Endothelial cell of umbilical vein (primary cell): Measurements from ENCODE around the gene STRIP2.

Experiments
- CTCF ChIP-seq, 2 donors: IDR thresholded peaks; 1 replicate in 1 of 2; 2 replicates in 1 of 2; pipeline ENCODE4 v1.5.1; 2011; ENCODE audit warnings: low read length in 2 of 2, mild to moderate bottlenecking in 2 of 2, moderate library complexity in 2 of 2, control low read depth in 1 of 2, inconsistent platforms in 1 of 2, low read depth in 1 of 2; ENCODE audit not compliant: insufficient read depth in 1 of 2; ENCODE audit errors: extremely low read depth in 1 of 2
- EZH2 ChIP-seq: IDR thresholded peaks from 2 replicates; pipeline ENCODE4 v1.6.1; 2012; ENCODE audit warnings: borderline replicate concordance, low read depth, mild to moderate bottlenecking, moderate library complexity, low read length, inconsistent platforms; ENCODE audit not compliant: severe bottlenecking
- FOS ChIP-seq: IDR thresholded peaks from 2 replicates; pipeline ENCODE4 v1.6.1; 2011; ENCODE audit warnings: mild to moderate bottlenecking, low read length, moderate library complexity, borderline replicate concordance; ENCODE audit not compliant: insufficient read depth
- GATA2 ChIP-seq: IDR thresholded peaks from 2 replicates; pipeline ENCODE4 v1.7.0; 2011; ENCODE audit warnings: low read depth, mild to moderate bottlenecking, moderate library complexity, mixed read lengths, low read length; ENCODE audit not compliant: insufficient read length, insufficient read depth
- JUN ChIP-seq: IDR thresholded peaks from 2 replicates; pipeline ENCODE4 v1.6.1; 2011; ENCODE audit warnings: borderline replicate concordance, low read depth; ENCODE audit not compliant: insufficient read length, insufficient read depth
- MAX ChIP-seq: IDR thresholded peaks from 2 replicates; pipeline ENCODE4 v1.6.1; 2011; ENCODE audit not compliant: insufficient read depth, insufficient read length
- POLR2A ChIP-seq: IDR thresholded peaks from 2 replicates; pipeline ENCODE4 v1.6.1; 2012; ENCODE audit warnings: low read depth, mild to moderate bottlenecking, control low read depth, low read length
- POLR2AphosphoS5 ChIP-seq: IDR thresholded peaks from 2 replicates; pipeline ENCODE4 v1.6.1; 2012; ENCODE audit warnings: low read depth, mild to moderate bottlenecking, control low read depth, low read length, moderate library complexity; ENCODE audit not compliant: insufficient read depth

- no peak for TF ChIP-seq CTCF (IDR thresholded peaks at IDR 0.05; ENCODE audit: extremely low read depth in 1 of 2, insufficient read depth in 1 of 2, low read depth in 1 of 2, low read length in 2 of 2)
- no peak for TF ChIP-seq POLR2AphosphoS5
- TF ChIP-seq EZH2: no peak
- TF ChIP-seq MAX: no peak
- no peak for TF ChIP-seq POLR2A
- TF ChIP-seq GATA2: no peak
- no peak for TF ChIP-seq JUN
- no peak for TF ChIP-seq FOS
Measured at GRCh38 chr7:129421717-129422250, 12.4 kb upstream of the STRIP2 start.
